Measurements from ENCODE around the gene SDK1. TPM values are rescaled to one million over a fixed set of nuclear protein-coding genes. Genes with fewer than 3 reads are reported as not detected.

The SDK1 gene
- polyA plus RNA-seq, 2 of the 4 experiments (the other 2 are of a cell fraction): 0.12 to 0.28 TPM

DNA sequence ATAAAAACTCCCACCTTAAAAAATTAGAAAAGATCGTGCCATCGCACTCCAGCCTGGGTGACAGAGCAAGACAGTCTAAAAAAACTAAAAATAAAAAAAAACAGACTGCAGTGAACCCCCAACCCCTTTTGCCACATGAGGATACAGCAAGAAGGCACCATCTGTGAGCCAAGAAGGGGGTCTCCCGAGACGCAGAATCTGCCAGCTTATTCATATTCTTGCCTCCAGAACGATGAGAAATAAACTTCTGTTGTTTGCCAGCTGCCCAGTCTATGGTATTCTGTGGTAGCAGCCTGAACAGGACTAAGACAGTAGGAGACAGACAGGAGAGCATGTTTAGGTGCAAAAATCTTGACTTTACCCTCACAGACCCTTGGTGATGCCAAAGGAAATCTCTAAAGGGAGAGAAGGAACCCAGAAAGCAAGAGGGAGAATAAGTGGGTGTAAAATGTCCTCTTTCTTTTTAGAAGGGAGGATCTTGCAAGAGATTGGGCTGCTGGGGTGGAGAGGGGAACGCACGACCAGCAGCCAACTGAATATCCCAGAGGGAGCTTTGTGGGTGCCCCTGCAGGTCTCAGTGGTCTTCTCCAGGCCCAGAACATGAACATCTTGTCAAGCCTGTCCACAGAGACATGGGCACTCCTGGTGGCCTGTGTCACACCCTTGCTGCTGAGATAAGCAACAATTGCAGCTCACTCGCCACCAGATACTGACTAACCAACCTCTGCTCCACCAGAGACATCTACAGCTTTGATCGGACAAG lies 980.4 kb downstream of the SDK1 start:
- TF ChIP-seq MAZ (IDR thresholded peaks at IDR 0.05; ENCODE audit: borderline replicate concordance, low read depth, low read length) (no peak), HOXB5 (CRISPR knock-in tag; IDR thresholded peaks at IDR 0.05) (no peak), CHD4 (IDR thresholded peaks at IDR 0.05; ENCODE audit: borderline replicate concordance) (no peak), MAX (IDR thresholded peaks at IDR 0.05) (no peak), BHLHE40 (IDR thresholded peaks at IDR 0.05; ENCODE audit: low read depth, low read length) (no peak), HEYL (CRISPR knock-in tag; IDR thresholded peaks at IDR 0.05) (no peak), E2F6 (IDR thresholded peaks at IDR 0.05; ENCODE audit: borderline replicate concordance, low read depth) (no peak), JUNB (IDR thresholded peaks at IDR 0.05) (no peak), NPAS2 (CRISPR knock-in tag; IDR thresholded peaks at IDR 0.05; ENCODE audit: borderline replicate concordance) (no peak), EHMT2 (IDR thresholded peaks at IDR 0.05; ENCODE audit: low read depth) (no peak), EHF (CRISPR knock-in tag; IDR thresholded peaks at IDR 0.05) (no peak), FOSB (CRISPR knock-in tag; IDR thresholded peaks at IDR 0.05) (no peak), BCL3 (IDR thresholded peaks at IDR 0.05) (no peak), RARB (CRISPR knock-in tag; IDR thresholded peaks at IDR 0.05) (no peak), RNF2 (IDR thresholded peaks at IDR 0.05; ENCODE audit: borderline replicate concordance, low read depth) (no peak)
- TF ChIP-seq, protein P1, sequence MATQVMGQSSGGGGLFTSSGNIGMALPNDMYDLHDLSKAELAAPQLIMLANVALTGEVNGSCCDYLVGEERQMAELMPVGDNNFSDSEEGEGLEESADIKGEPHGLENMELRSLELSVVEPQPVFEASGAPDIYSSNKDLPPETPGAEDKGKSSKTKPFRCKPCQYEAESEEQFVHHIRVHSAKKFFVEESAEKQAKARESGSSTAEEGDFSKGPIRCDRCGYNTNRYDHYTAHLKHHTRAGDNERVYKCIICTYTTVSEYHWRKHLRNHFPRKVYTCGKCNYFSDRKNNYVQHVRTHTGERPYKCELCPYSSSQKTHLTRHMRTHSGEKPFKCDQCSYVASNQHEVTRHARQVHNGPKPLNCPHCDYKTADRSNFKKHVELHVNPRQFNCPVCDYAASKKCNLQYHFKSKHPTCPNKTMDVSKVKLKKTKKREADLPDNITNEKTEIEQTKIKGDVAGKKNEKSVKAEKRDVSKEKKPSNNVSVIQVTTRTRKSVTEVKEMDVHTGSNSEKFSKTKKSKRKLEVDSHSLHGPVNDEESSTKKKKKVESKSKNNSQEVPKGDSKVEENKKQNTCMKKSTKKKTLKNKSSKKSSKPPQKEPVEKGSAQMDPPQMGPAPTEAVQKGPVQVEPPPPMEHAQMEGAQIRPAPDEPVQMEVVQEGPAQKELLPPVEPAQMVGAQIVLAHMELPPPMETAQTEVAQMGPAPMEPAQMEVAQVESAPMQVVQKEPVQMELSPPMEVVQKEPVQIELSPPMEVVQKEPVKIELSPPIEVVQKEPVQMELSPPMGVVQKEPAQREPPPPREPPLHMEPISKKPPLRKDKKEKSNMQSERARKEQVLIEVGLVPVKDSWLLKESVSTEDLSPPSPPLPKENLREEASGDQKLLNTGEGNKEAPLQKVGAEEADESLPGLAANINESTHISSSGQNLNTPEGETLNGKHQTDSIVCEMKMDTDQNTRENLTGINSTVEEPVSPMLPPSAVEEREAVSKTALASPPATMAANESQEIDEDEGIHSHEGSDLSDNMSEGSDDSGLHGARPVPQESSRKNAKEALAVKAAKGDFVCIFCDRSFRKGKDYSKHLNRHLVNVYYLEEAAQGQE (IDR thresholded peaks at IDR 0.05): no peak
- no peak for ATAC-seq
- DNase-seq (ENCODE audit: low read depth in 1 of 2, low spot score in 1 of 2): no peak
- Histone ChIP-seq H3K27ac (peak overlapping the region in 1 of 2 experiments; percentile 46; a peak in 2 of 6 replicates), H3K4me3 (no peak overlapping the region), H3K4me2 (no peak overlapping the region), H3K9me3 (no peaks in the 10 kb centered on the region), H3K4me1 (peaks cover 11% of the 10 kb centered on the region)
- ChIA-PET POLR2A (no interaction called here), CTCF (interaction anchor here (0.5 to 0.8 kb wide), 2 partner anchors 197 to 295 kb away, joined by 4 read pairs; no protein-coding TSS in a partner anchor)
- WGBS (ENCODE audit: missing lambda C conversion rate): 55% methylated on average over 9 of the region's 9 CpGs
- FAIRE-seq: no peak

DNA sequence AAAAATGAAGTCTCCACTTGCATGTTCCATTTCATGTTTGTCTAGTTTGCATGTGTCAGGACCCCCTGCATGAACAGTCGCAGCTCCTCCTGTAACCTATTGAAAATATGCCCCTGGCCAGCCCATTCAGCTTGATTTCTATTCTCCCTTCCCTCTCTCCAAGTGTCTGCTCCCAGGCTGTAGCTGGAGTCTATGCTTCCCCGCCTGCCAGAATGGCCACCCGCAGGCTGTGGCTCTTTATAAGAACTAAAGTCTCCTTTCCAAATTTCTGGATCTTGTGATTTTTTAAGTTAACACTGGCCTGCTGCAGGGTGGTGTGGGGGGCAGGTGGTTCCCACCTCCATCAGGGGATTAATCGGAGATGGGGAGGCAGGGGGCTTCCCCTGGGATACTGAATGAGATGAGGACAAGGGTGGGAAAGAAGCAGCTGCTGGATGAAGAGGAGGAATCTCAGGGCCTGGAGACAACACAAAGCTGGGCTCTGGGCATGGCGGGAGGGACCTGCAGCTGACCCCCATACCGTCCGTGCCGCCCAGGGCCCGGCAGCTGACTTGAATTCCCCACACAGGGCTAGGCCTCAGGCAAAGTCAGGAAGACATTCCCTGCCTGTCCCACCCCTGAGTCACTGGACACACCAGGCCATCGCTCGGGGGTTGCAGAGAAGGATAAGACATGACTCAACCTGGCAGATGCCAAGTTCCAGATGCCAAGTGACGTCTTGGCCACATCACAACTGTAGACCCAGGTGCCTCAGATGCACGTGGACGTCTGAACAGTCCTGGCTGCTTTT lies 981.6 kb downstream of the SDK1 start:
- DNase-seq (ENCODE audit: low read depth in 1 of 2, low spot score in 1 of 2): peak; percentile 69 to 84
- ChIA-PET POLR2A (no interaction called here), CTCF (interaction anchor here (1.0 to 1.5 kb wide), 2 partner anchors 29 to 35 kb away, joined by 3 read pairs; no protein-coding TSS in a partner anchor)
- Histone ChIP-seq H3K27ac (peak overlapping the region; percentile 76 to 83), H3K9me3 (no peaks in the 10 kb centered on the region), H3K4me3 (no peak overlapping the region), H3K4me2 (peak overlapping the region; percentile 52; the same call in 2 of the 3 replicates), H3K4me1 (peaks cover 11% of the 10 kb centered on the region)
- FAIRE-seq: no peak
- ATAC-seq: peak; percentile 96 to 98
- WGBS (ENCODE audit: missing lambda C conversion rate): 27% methylated on average over 12 of the region's 14 CpGs
- TF ChIP-seq FOSB (CRISPR knock-in tag; IDR thresholded peaks at IDR 0.05): no peak
- TF ChIP-seq FOSL2 (IDR thresholded peaks at IDR 0.05): peak; percentile 64
- TF ChIP-seq FOSL2 (CRISPR knock-in tag; IDR thresholded peaks at IDR 0.05): peak; percentile 82
- TF ChIP-seq NR3C1 (IDR thresholded peaks at IDR 0.05): no peak
- TF ChIP-seq MAX (IDR thresholded peaks at IDR 0.05): peak; percentile 78
- peak; percentile 62; the same call in 1 of the 2 replicates for TF ChIP-seq GATA3 (IDR thresholded peaks at IDR 0.05; ENCODE audit: borderline replicate concordance)
- 0 out of 2 replicates have a peak, but pooled peaks have one; percentile 14 for TF ChIP-seq JUNB (IDR thresholded peaks at IDR 0.05)
- no peak for TF ChIP-seq ZFP36 (IDR thresholded peaks at IDR 0.05; ENCODE audit: borderline replicate concordance, partially characterized antibody)
- TF ChIP-seq, protein P1 (IDR thresholded peaks at IDR 0.05): no peak
- no peak for TF ChIP-seq MAFK (IDR thresholded peaks at IDR 0.05; ENCODE audit: partially characterized antibody)
- no peak for TF ChIP-seq BHLHE40 (IDR thresholded peaks at IDR 0.05; ENCODE audit: low read depth, low read length)

Data from A549 (cell line).